HG03045 (cell line): ENCODE measurements around the gene KLHL30.

Experiments
- ATAC-seq: cut with Tn5 transposase; IDR thresholded peaks from one replicate; pipeline ENCODE4 v1.9.1; 2021; ENCODE audit warnings: mild to moderate bottlenecking, moderate library complexity; ENCODE audit not compliant: unreplicated experiment

The KLHL30 gene

DNA sequence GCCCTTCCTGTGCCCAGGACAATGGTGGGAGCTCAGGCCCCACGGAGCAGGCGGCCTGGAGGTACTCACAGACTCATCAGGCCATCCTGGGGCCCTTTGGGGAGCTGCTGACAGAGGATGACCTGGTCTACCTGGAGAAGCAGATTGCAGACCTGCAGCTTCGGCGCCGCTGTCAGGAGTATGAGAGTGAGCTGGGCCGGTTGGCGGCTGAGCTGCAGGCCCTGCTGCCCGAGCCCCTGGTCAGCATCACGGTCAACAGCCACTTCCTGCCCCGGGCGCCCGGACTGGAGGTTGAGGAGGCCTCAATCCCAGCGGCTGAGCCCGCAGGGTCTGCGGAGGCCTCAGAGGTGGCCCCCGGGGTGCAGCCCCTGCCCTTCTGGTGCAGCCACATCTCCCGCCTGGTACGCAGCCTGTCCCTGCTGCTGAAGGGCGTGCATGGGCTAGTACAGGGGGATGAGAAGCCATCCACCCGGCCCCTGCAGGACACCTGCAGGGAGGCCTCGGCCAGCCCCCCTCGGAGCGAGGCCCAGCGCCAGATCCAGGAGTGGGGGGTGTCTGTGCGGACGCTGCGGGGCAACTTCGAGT lies 8.3 kb upstream of the KLHL30 start:
- ATAC-seq: no peak

DNA sequence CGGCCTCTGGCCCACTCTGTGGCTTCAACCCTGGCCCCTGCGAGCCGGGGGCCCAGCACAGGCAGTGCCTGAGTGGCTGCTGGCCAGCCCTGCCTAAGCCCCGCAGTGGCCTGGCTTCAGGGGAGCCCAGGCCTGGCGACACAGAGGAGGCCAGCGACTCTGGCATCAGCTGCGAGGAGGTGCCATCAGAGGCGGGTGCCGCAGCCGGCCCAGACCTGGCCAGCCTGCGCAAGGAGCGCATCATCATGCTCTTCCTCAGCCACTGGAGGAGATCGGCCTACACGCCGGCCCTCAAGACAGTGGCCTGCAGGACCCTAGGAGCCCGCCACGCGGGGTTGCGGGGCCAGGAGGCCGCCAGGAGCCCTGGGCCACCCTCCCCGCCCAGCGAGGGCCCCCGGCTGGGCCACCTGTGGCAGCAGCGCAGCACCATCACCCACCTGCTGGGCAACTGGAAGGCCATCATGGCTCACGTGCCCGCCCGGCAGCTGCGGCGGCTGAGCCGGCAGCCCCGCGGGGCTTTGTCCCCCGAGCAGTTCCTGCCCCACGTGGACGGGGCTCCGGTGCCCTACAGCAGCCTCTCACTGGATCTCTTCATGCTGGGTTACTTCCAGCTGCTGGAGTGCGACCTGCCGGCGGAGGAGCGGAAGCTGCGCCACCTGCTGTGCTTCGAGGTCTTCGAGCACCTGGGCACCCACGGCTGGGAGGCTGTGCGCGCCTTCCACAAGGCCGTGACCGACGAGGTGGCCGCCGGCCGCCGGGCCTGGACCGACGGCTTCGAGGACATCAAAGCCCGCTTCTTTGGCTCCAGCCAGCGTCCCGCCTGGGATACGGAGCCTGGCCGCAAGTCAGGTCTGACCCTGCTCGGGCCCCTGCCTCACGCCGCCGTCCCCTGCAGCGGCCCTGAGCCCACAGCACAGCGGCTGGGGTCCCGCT lies 7.5 kb upstream of the KLHL30 start:
- no peak for ATAC-seq

DNA sequence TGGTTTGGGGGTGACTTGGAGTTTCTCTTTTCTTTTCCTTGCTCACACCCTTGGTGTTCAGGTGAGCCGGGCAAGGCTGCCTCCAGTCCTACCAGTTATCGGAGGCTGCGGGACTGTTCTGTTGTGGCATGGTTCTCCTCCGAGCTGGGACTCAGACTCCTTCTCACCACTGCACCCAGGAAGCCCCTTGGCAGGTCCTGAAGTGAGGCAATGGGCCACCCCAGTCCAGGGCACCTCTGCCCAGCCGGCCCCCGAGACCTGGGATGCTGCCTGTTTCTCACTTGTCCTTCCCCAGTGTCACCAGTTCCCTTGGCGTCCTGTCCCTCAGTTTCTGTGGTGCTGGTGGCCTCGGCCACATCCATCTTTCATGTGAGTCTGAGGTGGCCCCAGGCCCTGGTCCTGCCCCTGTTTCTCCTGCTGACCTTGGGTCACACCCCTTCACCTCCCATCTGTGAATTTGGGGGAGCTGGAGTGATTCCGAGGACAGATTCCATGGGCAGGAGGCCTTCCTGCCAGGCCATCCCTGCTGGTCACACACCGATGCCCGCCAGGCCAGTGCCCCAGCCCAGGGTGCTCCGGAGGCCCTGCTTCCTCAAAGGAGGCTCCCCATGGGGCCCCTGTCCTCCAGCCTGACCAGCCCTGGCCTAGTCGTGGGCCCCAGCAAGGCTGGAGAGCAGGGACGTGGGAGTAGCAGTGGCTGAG lies 6.6 kb upstream of the KLHL30 start:
- no peak for ATAC-seq

DNA sequence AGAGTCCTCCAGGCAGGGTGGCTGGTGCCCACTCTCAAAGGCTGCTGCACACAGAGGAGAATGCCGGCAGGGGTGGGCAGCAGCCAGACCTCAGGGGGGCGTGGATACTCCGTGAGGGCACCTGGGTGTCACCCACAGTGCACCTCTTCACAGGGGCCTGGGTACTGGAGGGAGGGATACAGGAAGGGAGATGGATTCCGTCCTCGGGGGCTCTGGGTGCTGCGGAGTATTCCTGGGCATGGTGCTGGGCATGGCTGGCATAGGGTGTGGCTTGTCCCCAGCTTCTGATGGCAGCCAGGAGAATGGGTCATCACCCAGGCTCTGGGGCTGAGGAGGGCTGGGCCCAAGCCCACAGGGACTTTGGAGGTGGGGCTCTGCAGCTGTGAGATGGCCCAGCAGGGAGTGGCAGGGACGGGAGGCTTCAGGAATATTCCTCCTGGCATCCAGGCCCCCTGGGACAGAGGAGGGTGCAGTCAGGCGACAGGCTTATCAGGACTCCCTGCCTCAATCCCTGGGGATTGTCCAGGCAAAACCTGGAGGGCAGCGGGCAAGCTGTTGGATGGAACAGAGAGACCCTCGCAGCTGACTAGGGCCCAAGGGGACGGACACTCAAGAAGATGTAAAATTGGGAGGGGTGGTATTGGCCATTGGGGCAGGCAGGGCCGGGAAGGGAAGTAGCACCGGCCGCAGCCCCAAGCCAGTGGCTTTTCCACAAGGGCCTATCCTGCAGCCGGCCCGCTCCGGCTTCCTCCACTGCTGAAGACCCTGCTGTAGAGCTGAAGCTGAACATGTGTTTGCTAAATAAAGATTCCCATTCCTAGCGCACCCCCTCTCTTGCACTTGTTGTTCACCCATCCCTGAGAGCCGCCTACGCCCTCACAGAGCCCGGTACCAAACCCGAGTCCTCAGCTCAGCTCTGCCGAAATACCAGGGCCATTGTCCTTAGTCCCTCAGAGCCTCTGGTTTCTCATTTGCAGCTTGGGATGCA lies 5.7 kb upstream of the KLHL30 start:
- no peak for ATAC-seq

DNA sequence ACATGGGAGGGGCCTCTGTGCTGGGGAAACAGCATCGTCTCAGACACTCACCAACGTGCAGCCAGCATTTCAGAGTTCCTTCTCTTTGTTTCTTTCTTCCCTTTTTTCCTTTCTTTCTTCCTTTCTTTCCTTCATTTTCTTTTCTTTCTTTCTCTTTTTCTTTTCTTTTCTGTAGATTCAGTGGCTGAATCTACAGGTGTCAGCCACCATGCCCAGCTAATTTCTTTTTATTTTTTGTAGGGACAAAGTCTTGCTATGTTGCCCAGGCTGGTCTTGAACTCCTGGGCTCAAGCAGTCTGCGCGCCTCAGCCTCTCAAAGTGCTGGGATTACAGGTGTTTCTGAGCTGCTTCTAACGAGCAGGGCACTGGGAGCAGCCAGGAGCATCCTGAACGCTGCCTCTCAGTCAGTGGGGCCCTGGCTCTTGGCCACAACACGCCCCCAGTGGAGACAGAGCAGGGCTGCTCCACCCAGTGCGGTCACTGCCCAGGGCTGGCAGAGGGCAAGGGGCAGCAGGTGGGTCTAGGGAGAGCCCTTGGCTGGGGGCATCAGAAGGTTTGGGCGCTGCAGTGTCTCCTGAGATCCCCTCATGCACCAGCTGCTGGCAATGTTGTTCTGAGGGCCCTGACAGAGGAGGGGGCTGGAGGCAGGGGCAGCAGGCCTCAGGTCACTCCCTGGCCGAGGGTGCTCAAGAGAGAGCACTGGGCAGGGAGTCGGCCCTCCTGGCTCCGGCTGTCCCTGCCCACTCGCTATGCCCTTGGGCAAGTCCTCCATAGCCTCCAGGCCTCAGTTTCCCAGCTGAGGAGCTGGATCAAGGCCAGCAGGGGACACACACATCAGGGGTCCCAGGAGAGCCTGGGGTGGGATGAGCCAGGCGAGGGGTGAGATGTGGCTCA lies 4.7 kb upstream of the KLHL30 start:
- ATAC-seq: no peak

DNA sequence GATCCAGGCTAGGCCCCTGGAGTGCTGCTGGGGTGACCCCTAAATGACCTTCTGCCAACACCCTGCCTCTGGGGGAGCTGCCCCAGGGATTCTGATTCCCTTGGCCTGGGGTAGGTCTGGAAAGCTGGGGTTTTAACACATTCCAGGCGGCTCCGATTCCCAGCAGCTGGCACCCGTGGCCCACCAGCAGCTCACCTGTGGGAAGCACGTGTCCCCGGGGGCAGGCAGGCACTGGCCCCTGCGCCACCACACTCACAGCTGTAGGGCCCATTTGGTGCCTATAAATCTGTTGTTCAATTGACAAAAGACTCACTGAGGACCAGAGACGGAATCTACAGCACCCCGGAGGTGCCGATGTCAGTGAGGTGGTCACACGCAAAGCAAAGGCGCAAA lies 4.1 kb upstream of the KLHL30 start:
- ATAC-seq: no peak

- no peak for ATAC-seq
Measured at GRCh38 chr2:238135601-238136150, 2.8 kb upstream of the KLHL30 start.

- no peak for ATAC-seq
Measured at GRCh38 chr2:238136820-238137537, 1.5 kb upstream of the KLHL30 start.

- no peak for ATAC-seq
Measured at GRCh38 chr2:238137885-238138284, 583 bp upstream of the KLHL30 start.

GRCh38 chr2:238139196-238140039 lies 950 bp downstream of the KLHL30 start:
- no peak for ATAC-seq

GRCh38 chr2:238140040-238140439 lies 1.6 kb downstream of the KLHL30 start:
- ATAC-seq: no peak

DNA sequence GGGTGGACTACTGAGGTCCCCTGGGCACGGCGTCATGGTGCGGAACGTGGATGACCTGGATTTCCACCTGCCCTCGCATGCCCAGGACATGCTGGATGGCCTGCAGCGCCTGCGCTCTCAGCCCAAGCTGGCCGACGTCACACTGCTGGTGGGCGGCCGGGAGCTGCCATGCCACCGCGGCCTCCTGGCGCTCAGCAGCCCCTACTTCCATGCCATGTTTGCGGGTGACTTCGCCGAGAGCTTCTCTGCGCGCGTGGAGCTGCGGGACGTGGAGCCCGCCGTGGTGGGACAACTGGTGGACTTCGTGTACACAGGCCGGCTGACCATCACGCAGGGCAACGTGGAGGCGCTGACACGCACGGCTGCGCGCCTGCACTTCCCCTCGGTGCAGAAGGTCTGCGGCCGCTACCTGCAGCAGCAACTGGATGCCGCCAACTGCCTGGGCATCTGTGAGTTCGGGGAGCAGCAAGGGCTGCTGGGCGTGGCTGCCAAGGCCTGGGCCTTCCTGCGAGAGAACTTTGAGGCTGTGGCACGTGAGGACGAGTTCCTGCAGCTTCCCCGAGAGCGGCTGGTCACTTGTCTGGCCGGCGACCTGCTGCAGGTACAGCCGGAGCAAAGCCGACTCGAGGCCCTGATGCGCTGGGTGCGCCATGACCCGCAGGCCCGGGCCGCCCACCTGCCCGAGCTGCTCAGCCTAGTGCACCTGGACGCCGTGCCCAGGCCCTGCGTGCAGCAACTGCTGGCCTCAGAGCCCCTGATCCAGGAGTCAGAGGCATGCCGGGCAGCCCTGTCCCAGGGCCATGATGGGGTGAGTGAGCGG lies 2.5 kb downstream of the KLHL30 start:
- no peak for ATAC-seq

GRCh38 chr2:238141541-238142318 lies 3.3 kb downstream of the KLHL30 start:
- no peak for ATAC-seq

GRCh38 chr2:238142382-238143205 lies 4.1 kb downstream of the KLHL30 start:
- ATAC-seq: no peak

DNA sequence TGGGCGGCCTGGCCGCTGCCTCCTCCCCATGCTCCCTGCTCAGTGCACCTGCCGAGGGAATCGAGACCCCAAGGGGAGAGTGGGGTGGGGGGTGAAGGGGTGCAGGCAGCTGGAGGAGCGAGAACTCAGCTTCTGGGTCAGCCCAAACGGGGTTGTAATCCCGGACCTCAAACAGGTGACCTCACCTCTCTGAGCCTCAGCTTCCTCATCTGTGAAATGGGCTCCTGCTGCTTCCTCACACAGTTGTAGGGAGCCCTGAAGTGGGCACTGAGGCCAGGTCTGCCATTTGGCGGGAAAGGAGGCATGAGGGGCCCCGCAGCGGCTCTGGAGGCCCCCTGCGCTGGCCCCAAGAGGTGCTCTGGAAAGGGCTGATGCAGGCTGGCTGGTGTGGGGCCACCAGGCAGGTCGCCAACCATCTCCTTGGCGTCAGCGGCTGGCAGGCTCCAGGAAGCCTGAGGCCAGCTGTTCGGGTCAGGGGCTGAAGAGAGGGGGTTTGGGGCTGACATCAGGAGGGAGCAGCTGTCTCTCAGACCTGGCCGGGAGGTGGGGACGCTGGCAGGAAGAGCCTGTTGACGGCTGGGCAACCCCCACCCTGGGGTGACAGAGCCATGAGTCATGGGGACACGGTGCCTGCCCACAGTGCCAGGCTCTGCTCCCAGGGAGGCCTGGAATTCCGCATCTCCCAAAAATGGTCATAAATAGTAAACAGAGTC lies 4.9 kb downstream of the KLHL30 start:
- ATAC-seq: no peak
